ENCODE data around the gene SEPTIN5.
"Not testable (repeated sequence)": the region's sequence is repeated elsewhere in the genome, so short reads cannot be mapped to it uniquely, and the experiment has no call there.

Gene SEPTIN5

GRCh38 chr22:19720999-19721329 lies 6.7 kb downstream of the SEPTIN5 start:
- DNase-seq: no peak

GRCh38 chr22:19721330-19722177 lies 7.3 kb downstream of the SEPTIN5 start:
- DNase-seq: no peak

- no peak for DNase-seq
Measured at GRCh38 chr22:19722178-19722981, 8.1 kb downstream of the SEPTIN5 start.

GRCh38 chr22:19722982-19723231 lies 8.6 kb downstream of the SEPTIN5 start:
- DNase-seq: no peak

- DNase-seq: no peak
Measured at GRCh38 chr22:19723232-19723982, 9.1 kb downstream of the SEPTIN5 start, which contains the start of gene GP1BB. GP1BB (plus strand) TSS chr22:19723539; CDS start chr22:19723570, 31 bp downstream.

- no peak for DNase-seq
Measured at GRCh38 chr22:19723983-19724827, 9.9 kb downstream of the SEPTIN5 start.

GRCh38 chr22:19724927-19725661 lies 10.8 kb downstream of the SEPTIN5 start:
- no peak for DNase-seq

- DNase-seq: not testable (repeated sequence)
Measured at GRCh38 chr22:19726064-19726788, 11.9 kb downstream of the SEPTIN5 start.

- no peak for DNase-seq
Measured at GRCh38 chr22:19727310-19728150, 13.2 kb downstream of the SEPTIN5 start.

- DNase-seq: no peak
Measured at GRCh38 chr22:19728271-19728670, 14.0 kb downstream of the SEPTIN5 start.

- DNase-seq: no peak
Measured at GRCh38 chr22:19728836-19729235, 14.5 kb downstream of the SEPTIN5 start.

- DNase-seq: no peak
Measured at GRCh38 chr22:19729507-19729906, 15.2 kb downstream of the SEPTIN5 start.

- DNase-seq: no peak
Measured at GRCh38 chr22:19730198-19730597, 15.9 kb downstream of the SEPTIN5 start.

GRCh38 chr22:19730655-19731360 lies 16.5 kb downstream of the SEPTIN5 start:
- DNase-seq: peak; percentile 80

GRCh38 chr22:19731361-19732135 lies 17.2 kb downstream of the SEPTIN5 start:
- DNase-seq: no peak

- DNase-seq: no peak
Measured at GRCh38 chr22:19732403-19733113, 18.3 kb downstream of the SEPTIN5 start.

GRCh38 chr22:19733755-19734154 lies 19.5 kb downstream of the SEPTIN5 start:
- DNase-seq: no peak

GRCh38 chr22:19734163-19734562 lies 19.9 kb downstream of the SEPTIN5 start:
- DNase-seq: no peak

All from effector CD8-positive, alpha-beta T cell (primary cell).